ENCODE results near the gene SENP1. TPM values are rescaled to one million over a fixed set of nuclear protein-coding genes. Genes with fewer than 3 reads are reported as not detected.

The SENP1 gene
- total RNA-seq, 1 experiment from 2014 or later = 24.5 TPM

DNA sequence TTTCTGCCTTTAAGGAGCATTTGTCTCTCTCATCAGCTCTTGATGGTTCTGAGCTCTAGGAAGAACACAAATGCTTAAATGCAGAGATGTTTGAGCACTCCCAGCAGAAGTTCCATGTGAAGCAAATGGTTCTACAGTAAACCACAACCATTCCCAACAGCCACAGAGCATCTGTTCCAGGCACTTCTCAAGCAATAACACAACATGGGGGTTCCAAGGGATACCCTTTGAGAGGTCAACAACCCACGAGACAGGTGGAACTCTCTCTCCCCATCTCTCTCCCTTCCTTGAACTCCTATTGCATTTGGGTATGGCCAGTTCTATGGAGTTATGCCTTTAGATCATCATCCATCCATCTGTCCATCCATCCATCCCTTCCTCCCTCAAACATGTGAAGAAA, 96.4 kb downstream of the SENP1 start:
- Mint-ChIP-seq H3K27me3 (ENCODE audit: insufficient read depth, unreplicated experiment) (peaks cover 69% of the 10 kb centered on the region), H3K36me3 (ENCODE audit: insufficient read depth, unreplicated experiment) (no peaks in the 10 kb centered on the region), H3K27ac (ENCODE audit: low read depth, unreplicated experiment) (no peak overlapping the region), H3K4me3 (ENCODE audit: unreplicated experiment) (no peak overlapping the region), H3K4me1 (ENCODE audit: insufficient read depth, unreplicated experiment) (no peaks in the 10 kb centered on the region), H3K9me3 (ENCODE audit: unreplicated experiment) (no peaks in the 10 kb centered on the region)
- POLR2A ChIA-PET = interaction anchor here (1.1 kb wide), 1 partner anchor 13 kb away, joined by 5 read pairs; no protein-coding TSS in a partner anchor
- intact Hi-C loops (cut with micrococcal nuclease) = no loop called here
- CTCF ChIA-PET = no interaction called here
- TF ChIP-seq, protein P1, sequence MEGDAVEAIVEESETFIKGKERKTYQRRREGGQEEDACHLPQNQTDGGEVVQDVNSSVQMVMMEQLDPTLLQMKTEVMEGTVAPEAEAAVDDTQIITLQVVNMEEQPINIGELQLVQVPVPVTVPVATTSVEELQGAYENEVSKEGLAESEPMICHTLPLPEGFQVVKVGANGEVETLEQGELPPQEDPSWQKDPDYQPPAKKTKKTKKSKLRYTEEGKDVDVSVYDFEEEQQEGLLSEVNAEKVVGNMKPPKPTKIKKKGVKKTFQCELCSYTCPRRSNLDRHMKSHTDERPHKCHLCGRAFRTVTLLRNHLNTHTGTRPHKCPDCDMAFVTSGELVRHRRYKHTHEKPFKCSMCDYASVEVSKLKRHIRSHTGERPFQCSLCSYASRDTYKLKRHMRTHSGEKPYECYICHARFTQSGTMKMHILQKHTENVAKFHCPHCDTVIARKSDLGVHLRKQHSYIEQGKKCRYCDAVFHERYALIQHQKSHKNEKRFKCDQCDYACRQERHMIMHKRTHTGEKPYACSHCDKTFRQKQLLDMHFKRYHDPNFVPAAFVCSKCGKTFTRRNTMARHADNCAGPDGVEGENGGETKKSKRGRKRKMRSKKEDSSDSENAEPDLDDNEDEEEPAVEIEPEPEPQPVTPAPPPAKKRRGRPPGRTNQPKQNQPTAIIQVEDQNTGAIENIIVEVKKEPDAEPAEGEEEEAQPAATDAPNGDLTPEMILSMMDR (IDR thresholded peaks at IDR 0.05; ENCODE audit: unreplicated experiment) = no peak
- DNase-seq (ENCODE audit: unreplicated experiment) = no peak
- BruUV-seq (replicated peaks) = no TSS peak

DNA sequence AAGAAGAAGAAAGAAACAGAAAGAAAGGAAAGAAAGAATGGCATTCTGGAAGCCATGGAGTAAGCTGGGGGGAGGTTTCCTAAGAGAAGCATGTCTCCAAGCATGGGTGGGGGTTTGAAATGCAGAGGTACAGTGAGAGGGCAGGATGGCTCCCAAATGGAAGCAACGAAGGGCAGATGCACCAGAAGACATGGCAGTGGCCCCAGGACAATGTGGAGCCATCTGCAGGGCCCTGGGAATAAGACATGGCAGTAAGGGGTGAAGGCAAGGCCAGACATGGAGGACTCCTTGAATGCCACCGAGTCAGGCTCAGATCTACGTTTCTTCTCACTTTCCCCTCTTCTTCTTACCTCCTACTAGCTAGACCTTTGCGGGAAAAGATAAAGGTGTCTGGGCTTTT, 96.9 kb downstream of the SENP1 start:
- Mint-ChIP-seq H3K27ac (ENCODE audit: low read depth, unreplicated experiment) (no peak overlapping the region), H3K36me3 (ENCODE audit: insufficient read depth, unreplicated experiment) (no peaks in the 10 kb centered on the region), H3K27me3 (ENCODE audit: insufficient read depth, unreplicated experiment) (peaks cover 71% of the 10 kb centered on the region), H3K9me3 (ENCODE audit: unreplicated experiment) (no peaks in the 10 kb centered on the region), H3K4me3 (ENCODE audit: unreplicated experiment) (no peak overlapping the region), H3K4me1 (ENCODE audit: insufficient read depth, unreplicated experiment) (no peaks in the 10 kb centered on the region)
- intact Hi-C loops (cut with micrococcal nuclease) = no loop called here
- no TSS peak for BruUV-seq (replicated peaks)
- POLR2A ChIA-PET = interaction anchor here (1.1 kb wide), 1 partner anchor 13 kb away, joined by 5 read pairs; no protein-coding TSS in a partner anchor
- DNase-seq (ENCODE audit: unreplicated experiment) = no peak
- CTCF ChIA-PET = no interaction called here
- TF ChIP-seq, protein P1 (IDR thresholded peaks at IDR 0.05; ENCODE audit: unreplicated experiment) = no peak

DNA sequence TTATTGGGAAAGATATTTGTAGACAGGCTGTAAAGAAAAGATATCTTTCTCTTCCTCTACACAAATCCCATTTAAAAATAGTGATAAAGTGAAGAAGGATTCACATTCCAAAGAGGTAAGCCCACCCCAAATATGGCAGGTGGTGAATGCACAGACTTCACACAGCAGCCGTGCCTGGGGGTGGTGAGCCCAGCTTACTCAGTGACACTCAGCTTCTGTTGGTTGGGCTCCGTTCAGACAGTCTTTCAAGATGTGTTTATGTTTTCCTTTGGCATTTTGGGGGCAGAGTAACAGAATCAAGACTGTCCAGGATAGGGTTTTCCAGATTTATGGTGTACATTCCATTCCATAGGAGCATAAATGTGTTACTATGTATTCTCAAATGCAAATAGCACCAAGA, 97.5 kb downstream of the SENP1 start:
- Mint-ChIP-seq H3K4me1 (ENCODE audit: insufficient read depth, unreplicated experiment) (no peaks in the 10 kb centered on the region), H3K9me3 (ENCODE audit: unreplicated experiment) (no peaks in the 10 kb centered on the region), H3K27me3 (ENCODE audit: insufficient read depth, unreplicated experiment) (peaks cover 77% of the 10 kb centered on the region), H3K27ac (ENCODE audit: low read depth, unreplicated experiment) (no peak overlapping the region), H3K4me3 (ENCODE audit: unreplicated experiment) (no peak overlapping the region), H3K36me3 (ENCODE audit: insufficient read depth, unreplicated experiment) (no peaks in the 10 kb centered on the region)
- BruUV-seq (replicated peaks) = no TSS peak
- no peak for DNase-seq (ENCODE audit: unreplicated experiment)
- TF ChIP-seq, protein P1 (IDR thresholded peaks at IDR 0.05; ENCODE audit: unreplicated experiment) = no peak
- POLR2A ChIA-PET = no interaction called here
- CTCF ChIA-PET = no interaction called here
- intact Hi-C loops (cut with micrococcal nuclease) = no loop called here

- no peaks in the 10 kb centered on the region for H3K9me3 Mint-ChIP-seq (ENCODE audit: unreplicated experiment)
- TF ChIP-seq, protein P1 (IDR thresholded peaks at IDR 0.05; ENCODE audit: unreplicated experiment) = no peak
These were observed 98.7 kb downstream of the SENP1 start for GRCh38 chr12:48007206-48007605.

More at GRCh38 chr12:48007206-48007605, 98.7 kb downstream of the SENP1 start:
- H3K27ac Mint-ChIP-seq (ENCODE audit: low read depth, unreplicated experiment) = no peak overlapping the region
- intact Hi-C loops (cut with micrococcal nuclease) = no loop called here
- ChIA-PET POLR2A (interaction anchor here (0.6 kb wide), 1 partner anchor 61 kb away, joined by 3 read pairs; no protein-coding TSS in a partner anchor), CTCF (interaction anchor here (1.2 kb wide), 1 partner anchor 60 kb away, joined by 4 read pairs; no protein-coding TSS in a partner anchor)
- peaks cover 88% of the 10 kb centered on the region for H3K27me3 Mint-ChIP-seq (ENCODE audit: insufficient read depth, unreplicated experiment)
- DNase-seq (ENCODE audit: unreplicated experiment) = no peak
- no peak overlapping the region for H3K4me3 Mint-ChIP-seq (ENCODE audit: unreplicated experiment)
- BruUV-seq (replicated peaks) = no TSS peak
- H3K4me1 Mint-ChIP-seq (ENCODE audit: insufficient read depth, unreplicated experiment) = no peaks in the 10 kb centered on the region
- no peaks in the 10 kb centered on the region for H3K36me3 Mint-ChIP-seq (ENCODE audit: insufficient read depth, unreplicated experiment)

Data from MCF 10A (cell line).